Cardiac ventricle fibroblast (primary cell): ENCODE results near the gene TNS4. TPM values are rescaled to one million over a fixed set of nuclear protein-coding genes. Genes with fewer than 3 reads are reported as not detected.

Source experiments
- total RNA-seq: library from RNA; depleted of rRNA; stranded (reverse); fragments of >200 nt; gene quantifications from 2 replicates; pipeline ENCODE4 v1.2.3, GENCODE V29; 2015

TNS4 gene
- under 0.01 and 0.06 TPM in 2 replicates for total RNA-seq

GRCh38 chr17:40501499-40501911, at the start of gene TNS4:
Gene TNS4 (minus strand): TSS chr17:40501623. CDS start chr17:40496425, 5,198 bp downstream.

GRCh38 chr17:40443196-40443987, 58.0 kb downstream of the TNS4 start, which contains the start of gene IGFBP4:
Gene IGFBP4 (plus strand): TSS chr17:40443450. CDS start chr17:40443736, 286 bp downstream.

Other genes with a start within 250 kb of the TNS4 start
- 2.2 and 3.6 TPM in 2 replicates for gene CDC6, start 213.7 kb downstream of the TNS4 start, total RNA-seq
- gene RARA, start 192.4 kb downstream of the TNS4 start, total RNA-seq = 56.8 and 58.6 TPM in 2 replicates
- 3.8 and 12.1 TPM in 2 replicates for gene GJD3, start 136.9 kb downstream of the TNS4 start, total RNA-seq
- 10.6 and 19.0 TPM in 2 replicates for gene TOP2A, start 83.7 kb downstream of the TNS4 start, total RNA-seq
- gene IGFBP4, start 58.2 kb downstream of the TNS4 start, total RNA-seq = 1,674 and 1,743 TPM in 2 replicates
- gene CCR7, start 63.8 kb upstream of the TNS4 start, total RNA-seq = 0.10 and 0.19 TPM in 2 replicates
- gene SMARCE1, start 146.2 kb upstream of the TNS4 start, total RNA-seq = 64.1 and 75.1 TPM in 2 replicates
- gene KRT222, start 163.6 kb upstream of the TNS4 start, total RNA-seq = not detected in 2 replicates
- gene KRT24, start 202.1 kb upstream of the TNS4 start, total RNA-seq = not detected in 2 replicates